ENCODE data around the gene DOK1. TPM values are rescaled to one million over a fixed set of nuclear protein-coding genes. Genes with fewer than 3 reads are reported as not detected.

The DOK1 gene
- total RNA-seq, 1 donor from 2014 or later, result 47.5 TPM

DNA sequence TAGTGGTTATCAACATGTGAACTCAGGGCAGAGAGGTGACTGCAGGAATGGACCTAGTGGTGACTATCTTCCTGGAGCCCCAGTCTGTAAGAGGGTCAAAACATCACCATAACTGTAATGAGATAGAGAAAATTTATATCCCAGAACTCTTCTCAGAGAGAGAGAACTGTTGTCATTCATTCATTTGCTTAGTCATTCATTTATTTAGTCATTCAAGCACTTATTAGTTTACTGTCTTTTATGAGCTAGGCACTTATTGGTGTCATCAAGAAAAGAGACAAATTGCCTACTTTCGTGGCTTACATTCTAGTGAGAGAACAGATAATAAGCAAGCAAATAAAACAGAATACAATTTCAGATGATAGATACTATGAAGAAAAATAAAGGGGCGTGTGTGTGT is 34.1 kb downstream of the DOK1 start:
- intact Hi-C loops (cut with micrococcal nuclease), result loop anchor here (10.0 kb wide), 1 partner anchor 256 kb away; no protein-coding TSS in a partner anchor

DNA sequence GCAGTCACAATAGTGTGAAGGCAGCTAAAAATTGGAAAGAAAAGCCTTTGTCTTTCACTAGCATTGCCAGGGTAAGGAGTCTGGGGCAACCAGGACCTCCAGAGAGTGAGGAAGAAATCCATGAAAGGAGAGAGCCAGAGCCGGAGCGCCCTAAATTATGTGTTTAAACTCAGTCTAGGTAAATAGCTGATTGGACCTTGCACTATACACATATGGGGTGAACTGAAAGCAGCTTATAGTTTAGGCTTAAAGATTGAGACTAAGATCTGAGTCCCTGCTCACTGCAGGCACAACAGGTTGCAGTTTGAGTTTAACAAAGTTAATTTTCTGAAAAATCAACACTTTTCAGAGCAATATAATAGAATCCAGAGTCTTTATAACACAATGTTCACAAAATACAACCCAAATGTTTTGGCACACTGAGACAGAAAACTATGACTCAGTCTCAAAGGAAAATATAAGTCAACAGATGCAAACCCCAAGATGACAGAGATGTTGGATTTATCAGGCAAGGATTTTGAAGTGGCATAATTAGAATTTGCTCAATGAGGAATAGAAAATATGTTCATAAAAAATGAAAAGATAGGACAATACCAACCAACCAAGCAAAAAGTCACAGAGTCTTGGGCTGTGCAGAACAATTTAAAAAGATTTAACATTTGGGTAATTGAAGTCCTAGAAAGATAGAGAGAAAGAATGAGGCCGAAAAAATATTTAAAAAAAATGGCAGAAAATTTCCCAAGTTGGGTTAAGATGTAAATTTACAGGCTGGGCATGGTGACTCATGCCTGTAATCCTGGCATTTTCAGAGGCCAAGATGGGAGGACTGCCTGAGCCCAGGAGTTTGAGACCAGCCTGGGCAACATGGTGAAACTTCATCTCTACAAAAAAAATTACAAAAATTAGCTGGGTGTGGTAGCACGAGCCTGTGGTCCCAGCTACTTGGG is 39.6 kb downstream of the DOK1 start:
- intact Hi-C loops (cut with micrococcal nuclease), result no loop called here

DNA sequence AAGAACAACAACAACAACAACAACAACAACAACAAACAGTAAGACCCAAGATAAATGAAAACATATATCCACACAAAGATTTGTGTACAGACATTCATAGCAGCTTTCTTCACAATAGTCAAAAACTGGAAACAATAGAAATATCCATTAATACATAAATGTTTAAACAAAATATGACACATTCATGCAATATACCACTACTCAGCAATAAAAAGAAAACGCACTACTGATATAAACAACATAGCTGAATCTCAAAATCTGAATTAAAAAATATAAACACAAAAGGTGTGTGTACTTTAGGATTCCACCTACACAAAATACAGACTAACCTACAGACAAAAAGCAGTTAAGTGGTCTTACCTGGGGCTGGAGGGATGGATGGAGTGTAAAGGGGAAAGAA is 42.1 kb downstream of the DOK1 start:
- intact Hi-C loops (cut with micrococcal nuclease), result no loop called here

DNA sequence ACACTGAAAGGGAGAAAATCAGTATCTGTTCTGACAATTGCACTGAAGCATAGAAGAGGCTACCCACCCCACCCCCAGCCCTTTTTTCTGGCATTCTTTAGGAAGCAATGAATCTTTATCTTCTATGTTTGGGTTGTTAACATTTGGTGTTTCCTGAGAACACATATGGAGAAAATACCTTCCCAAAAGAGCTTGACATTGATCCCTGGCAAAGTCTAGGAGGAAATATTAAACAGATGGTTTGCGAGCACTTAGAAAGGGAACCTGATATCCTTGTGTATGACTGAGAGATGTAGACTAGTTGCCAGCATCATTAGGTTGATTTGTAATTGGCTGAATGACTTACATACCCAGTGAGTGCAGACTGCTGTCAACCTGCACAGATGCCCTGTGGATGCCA is 42.9 kb downstream of the DOK1 start:
- intact Hi-C loops (cut with micrococcal nuclease), result no loop called here

DNA sequence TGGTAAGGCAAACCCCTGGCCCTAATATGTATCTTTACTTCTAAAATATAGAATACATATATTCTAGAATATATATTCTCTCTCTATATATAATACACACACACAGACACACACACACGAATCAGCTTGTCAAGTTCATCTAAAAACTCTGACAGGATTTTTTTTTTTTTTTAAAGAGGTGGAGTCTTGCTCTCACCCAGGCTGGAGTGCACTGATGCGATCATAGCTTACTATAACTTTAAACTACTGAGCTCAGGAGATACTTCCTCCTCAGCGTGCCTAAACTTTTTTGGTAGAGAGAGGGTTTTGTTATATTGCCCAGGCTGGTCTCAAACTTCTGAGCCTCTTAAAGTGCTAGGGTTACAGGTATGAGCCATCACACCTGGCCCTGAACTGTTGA is 45.2 kb downstream of the DOK1 start:
- intact Hi-C loops (cut with micrococcal nuclease), result no loop called here

DNA sequence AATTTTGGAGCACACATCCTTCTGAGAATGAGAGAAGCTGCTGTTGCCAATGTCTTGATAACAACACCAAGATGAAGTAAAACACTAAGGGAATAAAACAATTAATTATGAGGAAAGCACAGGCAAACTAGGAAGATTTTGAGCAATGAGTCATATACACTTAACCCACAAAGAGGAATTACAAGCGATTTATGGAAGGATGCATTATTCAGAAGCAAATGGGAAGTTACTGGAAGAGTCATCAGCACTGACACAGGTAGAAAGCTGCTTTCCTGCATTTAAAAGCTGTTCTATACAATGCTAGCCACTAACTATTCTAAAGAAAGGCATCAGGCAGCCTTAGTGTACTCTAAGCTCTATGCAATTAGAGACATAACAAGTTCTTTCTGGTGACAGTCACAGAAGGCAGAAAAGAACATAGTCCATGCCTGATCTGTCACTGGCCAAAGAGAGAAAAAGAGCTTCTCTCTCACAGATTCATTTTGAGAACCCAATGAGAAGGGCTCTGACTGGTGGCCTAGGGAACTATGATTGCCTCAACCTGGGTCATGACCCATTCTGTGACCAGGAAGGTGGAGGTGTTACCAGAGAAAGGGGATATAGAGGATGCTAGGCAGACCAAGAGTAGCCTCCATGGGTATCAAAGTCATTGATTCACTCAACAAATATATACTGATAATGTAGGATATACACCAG is 48.2 kb downstream of the DOK1 start:
- intact Hi-C loops (cut with micrococcal nuclease), result no loop called here

DNA sequence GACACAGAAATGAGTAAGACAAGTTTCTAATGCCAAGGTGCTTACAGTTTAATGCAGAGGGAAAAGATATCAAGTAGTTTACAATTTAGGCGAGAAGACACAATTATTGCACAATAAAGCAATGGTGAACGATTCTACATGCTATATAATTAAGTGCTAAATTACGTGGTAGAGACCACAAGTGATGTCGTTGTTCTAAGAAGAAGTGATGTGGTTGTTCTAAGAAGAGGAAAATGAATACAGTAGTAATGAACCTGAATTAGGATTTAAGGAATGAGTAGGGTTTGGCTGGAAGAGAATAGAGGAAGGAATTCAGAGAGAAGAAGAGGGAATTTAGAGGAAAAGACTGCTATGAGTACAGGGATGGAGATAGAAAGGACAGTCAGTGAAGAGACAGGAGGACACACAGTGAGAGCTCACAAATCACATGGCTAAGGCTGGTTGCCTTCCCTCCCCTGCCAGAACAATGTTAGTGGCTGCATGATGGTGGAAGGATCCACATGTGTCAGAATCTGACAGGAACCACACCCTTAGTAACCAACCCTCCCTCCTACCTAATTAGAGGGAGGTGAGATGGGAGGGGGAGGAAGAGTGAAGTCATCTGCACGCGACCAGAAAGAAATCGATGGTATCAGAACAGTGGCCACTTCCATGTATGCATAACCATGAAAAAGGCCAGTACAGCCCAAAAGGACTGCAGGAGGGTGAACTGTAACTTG is 48.9 kb downstream of the DOK1 start:
- intact Hi-C loops (cut with micrococcal nuclease), result no loop called here

DNA sequence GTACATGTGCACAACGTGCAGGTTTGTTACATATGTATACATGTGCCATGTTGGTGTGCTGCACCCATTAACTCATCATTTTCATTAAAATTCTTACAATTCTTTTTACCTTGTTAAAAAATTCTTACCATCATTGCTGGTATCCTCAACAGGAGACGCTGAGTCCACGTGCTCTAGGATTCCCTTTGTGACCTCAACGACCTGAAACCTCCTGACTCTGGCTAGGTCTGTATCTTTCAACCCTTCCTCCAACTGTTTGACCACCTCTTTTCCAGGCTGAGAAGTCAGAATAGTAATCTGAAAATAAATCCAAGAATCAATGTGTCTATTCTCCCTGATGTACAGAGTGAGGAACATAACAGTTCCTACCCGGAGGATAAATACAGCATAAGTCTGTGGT is 52.4 kb downstream of the DOK1 start:
- intact Hi-C loops (cut with micrococcal nuclease), result no loop called here

Other genes starting within 250 kb of the DOK1 start
- 2.6 and 3.7 TPM in 2 replicates for gene SLC4A5, start 211.3 kb upstream of the DOK1 start, total RNA-seq
- 110 and 111 TPM in 2 replicates for gene DCTN1, start 174.4 kb upstream of the DOK1 start, total RNA-seq
- gene C2orf81, start 133.1 kb upstream of the DOK1 start, total RNA-seq, result 3.5 and 3.9 TPM in 2 replicates
- 57.2 and 60.2 TPM in 2 replicates for gene WDR54, start 133.0 kb upstream of the DOK1 start, total RNA-seq
- 3.7 and 4.0 TPM in 2 replicates for gene RTKN, start 112.8 kb upstream of the DOK1 start, total RNA-seq
- 52.2 and 52.8 TPM in 2 replicates for gene INO80B, start 99.6 kb upstream of the DOK1 start, total RNA-seq
- 49.4 and 56.6 TPM in 2 replicates for gene WBP1, start 96.3 kb upstream of the DOK1 start, total RNA-seq
- gene MOGS, start 89.3 kb upstream of the DOK1 start, total RNA-seq, result 77.3 and 82.5 TPM in 2 replicates
- gene MRPL53, start 82.0 kb upstream of the DOK1 start, total RNA-seq, result 111 and 121 TPM in 2 replicates
- gene CCDC142, start 71.7 kb upstream of the DOK1 start, total RNA-seq, result 38.1 and 43.9 TPM in 2 replicates
- gene TTC31, start 71.6 kb upstream of the DOK1 start, total RNA-seq, result 47.9 and 48.3 TPM in 2 replicates
- 0.42 and 0.98 TPM in 2 replicates for gene LBX2, start 55.1 kb upstream of the DOK1 start, total RNA-seq
- 36.4 and 44.7 TPM in 2 replicates for gene PCGF1, start 47.0 kb upstream of the DOK1 start, total RNA-seq
- gene TLX2, start 40.3 kb upstream of the DOK1 start, total RNA-seq, result 1.2 and 1.6 TPM in 2 replicates
- 0.47 and 0.56 TPM in 2 replicates for gene DQX1, start 28.5 kb upstream of the DOK1 start, total RNA-seq
- 155 and 156 TPM in 2 replicates for gene AUP1, start 25.0 kb upstream of the DOK1 start, total RNA-seq
- 60.0 and 61.5 TPM in 2 replicates for gene HTRA2, start 24.8 kb upstream of the DOK1 start, total RNA-seq
- gene LOXL3, start 778 bp upstream of the DOK1 start, total RNA-seq, result 0.78 and 0.98 TPM in 2 replicates
- gene M1AP, start 93.6 kb downstream of the DOK1 start, total RNA-seq, result not detected in 2 replicates
- gene SEMA4F, start 99.5 kb downstream of the DOK1 start, total RNA-seq, result 3.1 and 5.5 TPM in 2 replicates

All from T-helper 1 cell treated with Interleukin-12 subunit alpha and Interleukin-12 subunit beta and Interleukin-4 antibody, amounts not matched to agents 30 ng/mL and 1 ng/mL, for 36 hours (primary cell).